ENCODE measurements around the gene PON1.

DNA sequence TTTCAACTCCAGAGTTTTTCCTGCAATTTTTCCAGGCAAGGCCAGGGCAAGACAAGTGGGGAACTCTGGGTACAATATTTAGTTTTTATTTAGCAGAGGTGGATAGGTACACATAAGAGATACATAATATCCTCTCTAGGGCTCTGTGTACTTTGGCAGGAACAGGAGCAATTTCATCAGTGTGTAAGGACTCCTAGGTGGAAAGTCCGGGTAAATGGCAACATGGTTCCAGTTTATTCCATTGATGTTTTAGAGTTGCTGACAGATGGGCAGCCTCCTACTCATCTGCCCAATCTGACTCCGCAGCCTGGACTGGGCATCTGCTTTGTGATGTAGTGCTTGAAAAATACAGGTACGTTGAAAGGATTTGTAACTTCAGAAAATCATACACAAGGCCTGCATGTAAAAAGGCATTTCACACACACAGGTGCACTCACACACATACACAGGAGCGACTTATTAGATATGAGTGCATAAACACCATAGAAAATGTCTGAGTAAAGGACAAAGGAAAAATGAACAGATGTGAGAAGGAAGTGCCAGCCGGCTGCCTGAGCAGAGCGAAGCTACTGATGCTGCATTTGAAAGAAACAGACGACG is 5.7 kb downstream of the PON1 start:
- TF ChIP-seq, protein P1, sequence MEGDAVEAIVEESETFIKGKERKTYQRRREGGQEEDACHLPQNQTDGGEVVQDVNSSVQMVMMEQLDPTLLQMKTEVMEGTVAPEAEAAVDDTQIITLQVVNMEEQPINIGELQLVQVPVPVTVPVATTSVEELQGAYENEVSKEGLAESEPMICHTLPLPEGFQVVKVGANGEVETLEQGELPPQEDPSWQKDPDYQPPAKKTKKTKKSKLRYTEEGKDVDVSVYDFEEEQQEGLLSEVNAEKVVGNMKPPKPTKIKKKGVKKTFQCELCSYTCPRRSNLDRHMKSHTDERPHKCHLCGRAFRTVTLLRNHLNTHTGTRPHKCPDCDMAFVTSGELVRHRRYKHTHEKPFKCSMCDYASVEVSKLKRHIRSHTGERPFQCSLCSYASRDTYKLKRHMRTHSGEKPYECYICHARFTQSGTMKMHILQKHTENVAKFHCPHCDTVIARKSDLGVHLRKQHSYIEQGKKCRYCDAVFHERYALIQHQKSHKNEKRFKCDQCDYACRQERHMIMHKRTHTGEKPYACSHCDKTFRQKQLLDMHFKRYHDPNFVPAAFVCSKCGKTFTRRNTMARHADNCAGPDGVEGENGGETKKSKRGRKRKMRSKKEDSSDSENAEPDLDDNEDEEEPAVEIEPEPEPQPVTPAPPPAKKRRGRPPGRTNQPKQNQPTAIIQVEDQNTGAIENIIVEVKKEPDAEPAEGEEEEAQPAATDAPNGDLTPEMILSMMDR (IDR thresholded peaks at IDR 0.05; ENCODE audit: low read depth, low read length), result no peak
- TF ChIP-seq EZH2phosphoT487 (IDR thresholded peaks at IDR 0.05; ENCODE audit: low read depth), result no peak
